Breast epithelium (tissue), 3 donors: ENCODE results near the gene CMSS1.

Experiments
- CTCF ChIP-seq, 3 donors: fragments of 450-650 bp; IDR thresholded peaks; one replicate each; pipeline ENCODE4 v1.5.1; 2016 to 2017; ENCODE audit warnings: antibody characterized with exemption in 3 of 3, mild to moderate bottlenecking in 3 of 3, moderate library complexity in 3 of 3
- POLR2A ChIP-seq: fragments of 450-650 bp; IDR thresholded peaks from one replicate; pipeline ENCODE4 v1.6.1; 2016; ENCODE audit warnings: antibody characterized with exemption, mild to moderate bottlenecking, moderate library complexity
- POLR2AphosphoS5 ChIP-seq, 3 donors: sonication (generic); formaldehyde crosslinking; IDR thresholded peaks; one replicate each; pipeline ENCODE4 v1.6.1; 2017; ENCODE audit warnings: antibody characterized with exemption in 3 of 3

DNA sequence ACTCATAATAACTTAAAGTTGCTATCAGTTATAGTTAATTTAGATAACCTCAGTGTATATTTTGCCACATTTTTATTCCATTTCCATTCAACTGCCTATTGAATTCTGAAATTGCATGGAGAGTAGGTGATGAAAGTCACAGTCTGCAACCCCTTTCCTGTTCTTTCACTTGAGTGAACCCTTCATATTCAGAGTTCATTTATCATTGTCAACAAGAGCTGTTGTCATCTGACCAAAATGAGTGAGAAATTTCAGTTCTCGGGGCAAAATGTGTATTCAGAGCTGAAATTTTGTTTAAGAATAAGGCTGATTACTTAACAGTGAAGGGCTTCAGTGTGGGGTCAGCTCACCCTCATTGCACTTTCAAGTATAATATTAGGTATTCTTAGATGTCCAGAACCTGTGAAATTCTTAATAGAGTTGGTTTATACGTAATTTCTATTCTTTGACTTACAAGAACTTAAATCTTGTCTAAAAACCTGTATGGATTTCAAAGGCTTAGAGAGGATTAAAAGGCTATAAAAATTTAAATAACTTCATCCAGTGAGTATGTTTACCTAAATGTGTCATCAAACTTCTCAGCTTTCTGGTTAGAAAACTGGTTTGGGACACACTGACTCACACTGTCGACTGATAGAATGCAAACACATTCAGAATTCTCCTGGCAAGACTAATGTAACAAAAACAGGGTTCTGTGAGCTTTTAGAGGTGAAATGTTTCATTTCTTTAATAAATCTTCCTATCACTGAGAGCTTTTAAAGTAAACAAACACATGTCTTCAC is 92.2 kb downstream of the CMSS1 start:
- TF ChIP-seq CTCF (IDR thresholded peaks at IDR 0.05) (no peak), POLR2A (no peak), POLR2AphosphoS5 (IDR thresholded peaks at IDR 0.05) (no peak)
